T follicular helper cell (primary cell): Measurements from ENCODE around the gene SLAMF7.

Experiments
- DNase-seq: peaks from one replicate; pipeline ENCODE4 v3.0.0-alpha.2; 2020; ENCODE audit warnings: low read depth

SLAMF7 gene

GRCh38 chr1:160800645-160801408 is 61.8 kb downstream of the SLAMF7 start:
- DNase-seq = no peak

- no peak for DNase-seq
These were observed 63.0 kb downstream of the SLAMF7 start for GRCh38 chr1:160801836-160802580.
